Tongue (tissue), 1 donor: Measurements from ENCODE around the gene PKDREJ. TPM values are rescaled to one million over a fixed set of nuclear protein-coding genes. Genes with fewer than 3 reads are reported as not detected.

Experiments used
- total RNA-seq: library from RNA; depleted of rRNA; stranded (reverse); fragments of >200 nt; gene quantifications from one replicate; pipeline ENCODE4 v1.2.3, GENCODE V29; 2014

Gene PKDREJ
- total RNA-seq, 1 donor from 2014 or later = 0.10 TPM

Other genes with a start within 250 kb of the PKDREJ start
- gene PPARA, start 112.8 kb downstream of the PKDREJ start, total RNA-seq = 43.2 TPM
- 20.9 TPM for gene CDPF1, start 13.1 kb downstream of the PKDREJ start, total RNA-seq
- 32.2 TPM for gene TTC38, start 4.7 kb upstream of the PKDREJ start, total RNA-seq
- gene GTSE1, start 33.5 kb upstream of the PKDREJ start, total RNA-seq = 5.5 TPM
- gene TRMU, start 72.4 kb upstream of the PKDREJ start, total RNA-seq = 28.6 TPM